HPDE6-E6E7 (cell line): ENCODE data around the gene CACNG6.
"Not testable (repeated sequence)": the region's sequence is repeated elsewhere in the genome, so short reads cannot be mapped to it uniquely, and the experiment has no call there.

Experiments
- DNase-seq: peaks from one replicate; pipeline ENCODE4 v3.0.0; 2011; ENCODE audit warnings: missing footprints; ENCODE audit errors: extremely low spot score

CACNG6 gene, protein sequence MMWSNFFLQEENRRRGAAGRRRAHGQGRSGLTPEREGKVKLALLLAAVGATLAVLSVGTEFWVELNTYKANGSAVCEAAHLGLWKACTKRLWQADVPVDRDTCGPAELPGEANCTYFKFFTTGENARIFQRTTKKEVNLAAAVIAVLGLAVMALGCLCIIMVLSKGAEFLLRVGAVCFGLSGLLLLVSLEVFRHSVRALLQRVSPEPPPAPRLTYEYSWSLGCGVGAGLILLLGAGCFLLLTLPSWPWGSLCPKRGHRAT

DNA sequence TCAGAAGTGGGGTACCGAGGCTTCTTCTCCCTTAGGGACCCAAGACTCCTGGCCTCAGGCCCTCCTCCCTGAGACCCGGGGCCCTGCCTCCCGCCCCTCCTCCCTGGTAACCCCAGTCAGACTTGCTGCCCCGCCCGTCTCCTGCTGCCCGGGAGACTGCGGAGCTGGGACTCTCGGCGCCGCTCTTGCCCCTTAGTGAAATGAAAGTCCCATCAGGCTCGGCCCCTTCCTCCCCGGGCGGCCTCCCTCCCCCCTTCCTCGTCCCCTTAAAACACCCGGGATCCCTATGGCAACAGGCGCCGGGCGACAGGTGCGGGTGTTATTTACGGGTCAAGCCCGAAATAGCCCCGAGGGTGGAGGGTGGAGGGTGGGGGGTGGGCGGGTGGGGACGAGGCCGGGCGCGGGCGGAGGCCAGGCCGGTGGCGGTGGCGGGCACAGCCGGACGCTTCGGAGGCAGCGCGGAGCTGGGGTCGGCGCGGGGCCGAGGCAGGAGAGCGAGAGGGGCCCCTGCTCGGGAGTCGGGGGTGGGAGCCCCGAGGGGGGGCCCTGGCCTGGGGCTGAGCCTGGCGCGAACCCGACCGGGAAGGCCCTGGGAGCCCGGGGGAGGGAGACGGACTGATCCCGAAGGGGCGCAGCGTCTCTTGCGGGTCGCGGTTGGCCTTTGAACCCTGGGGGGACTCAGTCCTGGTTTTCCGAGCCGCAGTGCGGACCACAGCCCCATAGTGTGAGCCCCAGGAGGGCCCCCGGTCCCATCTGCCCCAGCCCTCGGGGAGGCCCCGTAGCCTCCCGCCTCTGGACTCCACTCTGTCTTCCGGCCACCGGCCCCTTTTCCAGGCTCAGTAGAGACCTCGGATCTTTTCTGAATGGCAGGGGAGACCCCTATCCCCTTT, at the start of gene CACNG6:
Gene CACNG6, plus strand, starts transcription at position 414 of the 890 bp plus-strand sequence. CDS start 1,241 bp downstream, outside the sequence.
- no peak for DNase-seq

GRCh38 chr19:53942001-53942786, 49.2 kb upstream of the CACNG6 start:
- DNase-seq = no peak

GRCh38 chr19:53944416-53944815, 47.0 kb upstream of the CACNG6 start:
- DNase-seq = no peak

GRCh38 chr19:53944933-53945332, 46.5 kb upstream of the CACNG6 start:
- no peak for DNase-seq

- DNase-seq = no peak
Observed at GRCh38 chr19:53945441-53945840, 46.0 kb upstream of the CACNG6 start.

- no peak for DNase-seq
Observed at GRCh38 chr19:53945998-53946397, 45.4 kb upstream of the CACNG6 start.

DNA sequence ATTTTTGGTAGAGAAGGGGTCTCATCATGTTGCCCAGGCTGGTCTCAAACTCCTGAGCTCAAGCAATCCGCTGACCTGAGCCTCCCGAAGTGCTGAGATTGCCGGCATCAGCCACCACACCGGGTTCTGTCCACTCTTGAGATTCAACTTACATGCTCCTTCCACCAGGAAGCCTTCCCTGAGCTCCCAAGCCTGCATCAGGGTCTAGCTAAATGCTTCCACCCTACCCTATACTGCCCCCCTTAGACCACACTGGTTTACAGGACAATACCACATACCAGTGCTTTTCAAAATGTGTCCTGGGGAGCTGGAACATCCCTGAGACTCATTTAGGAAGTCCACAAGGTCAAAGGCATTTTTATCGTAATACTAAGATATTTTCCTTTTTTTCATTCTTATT, 43.8 kb upstream of the CACNG6 start:
- no peak for DNase-seq

- not testable (repeated sequence) for DNase-seq
Observed at GRCh38 chr19:53948611-53949010, 42.8 kb upstream of the CACNG6 start.

GRCh38 chr19:53951436-53951835, 40.0 kb upstream of the CACNG6 start:
- no peak for DNase-seq

DNA sequence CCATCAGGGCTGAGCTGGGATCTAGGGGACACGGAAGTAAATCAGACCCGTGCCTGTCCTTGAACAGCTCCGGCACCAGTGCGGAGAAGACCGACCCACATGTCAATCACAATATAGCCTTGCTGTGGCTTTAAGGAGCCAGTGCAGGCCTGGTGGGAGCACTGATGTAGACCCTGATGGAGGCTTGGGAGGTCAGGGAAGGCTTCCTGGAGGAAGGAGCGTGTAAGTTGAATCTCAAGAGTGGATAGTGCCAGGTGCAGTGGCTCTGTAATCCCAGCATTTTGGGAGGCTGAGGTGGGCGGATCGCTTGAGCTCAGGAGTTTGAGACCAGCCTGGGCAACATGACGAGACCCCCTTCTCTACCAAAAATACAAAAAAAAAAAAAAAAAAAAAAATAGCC, 39.5 kb upstream of the CACNG6 start:
- DNase-seq = no peak

- no peak for DNase-seq
Observed at GRCh38 chr19:53953383-53953782, 38.1 kb upstream of the CACNG6 start.

- no peak for DNase-seq
Observed at GRCh38 chr19:53957448-53958167, 33.8 kb upstream of the CACNG6 start.

DNA sequence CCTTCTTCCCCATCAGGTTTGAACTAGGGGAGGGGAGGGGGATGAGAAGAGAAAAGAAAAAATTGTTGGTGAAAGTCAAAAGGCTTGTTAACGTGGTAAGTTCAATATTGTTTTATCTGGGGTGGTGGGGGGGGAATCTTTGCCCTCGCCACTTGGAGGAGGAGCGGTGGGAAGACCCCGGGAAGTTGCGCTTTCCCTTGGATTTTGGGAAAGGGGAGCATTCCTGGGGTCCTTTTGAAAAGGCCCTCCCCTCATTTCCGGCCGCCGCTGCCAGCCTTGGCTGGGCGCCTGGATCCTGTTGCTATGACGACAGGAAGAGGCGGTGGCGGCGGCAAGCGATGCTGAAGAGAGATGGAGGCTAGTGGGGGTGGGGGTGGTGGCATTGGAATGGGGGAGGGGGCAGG, 33.3 kb upstream of the CACNG6 start:
- DNase-seq = no peak

DNA sequence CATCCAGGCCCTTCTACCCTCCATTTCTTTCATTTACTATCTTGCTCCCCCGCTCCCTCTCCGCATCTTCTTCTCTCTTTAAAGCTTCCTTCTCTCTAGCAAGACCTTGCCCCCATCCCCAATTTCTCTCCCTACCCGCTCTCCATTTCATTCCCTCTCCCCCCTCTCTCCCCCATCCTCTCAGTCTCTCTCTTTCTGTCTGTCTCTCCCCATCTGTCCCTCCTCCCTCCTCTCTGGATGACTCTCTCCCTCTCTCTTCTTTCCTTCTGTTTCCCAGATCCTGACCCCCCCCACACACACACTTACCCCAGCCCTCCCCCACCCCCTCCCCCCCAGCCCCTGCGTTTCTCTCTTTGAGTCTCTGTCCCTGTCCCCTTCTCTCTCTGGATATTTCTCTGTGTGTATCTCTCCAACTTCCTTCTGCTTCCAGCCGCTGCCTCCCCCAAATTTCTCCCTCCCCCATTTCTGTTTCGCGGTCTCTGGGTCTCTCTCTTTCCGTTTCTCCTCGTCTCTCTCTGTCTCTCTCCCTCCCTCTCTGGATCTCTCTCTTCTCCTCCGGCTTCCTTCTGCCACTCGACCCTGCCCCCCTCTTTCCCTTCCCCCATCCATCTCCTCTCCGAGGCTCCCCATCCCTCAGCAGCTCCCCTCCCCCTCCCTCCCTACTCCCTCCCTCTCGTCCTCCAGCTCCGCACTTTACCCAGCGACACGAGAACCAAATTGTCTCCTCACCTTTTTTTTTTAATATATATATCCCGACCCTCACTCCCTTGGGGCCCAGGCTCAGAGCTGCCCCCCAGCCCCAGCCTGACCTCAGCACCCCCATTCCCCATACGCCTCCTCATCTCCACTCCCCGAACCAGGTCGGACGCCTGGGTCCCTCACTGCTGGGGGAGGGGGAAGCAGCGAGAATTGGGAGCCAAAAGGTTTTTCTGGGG, 32.3 kb upstream of the CACNG6 start:
- no peak for DNase-seq

GRCh38 chr19:53960187-53960586, 31.2 kb upstream of the CACNG6 start:
- DNase-seq = no peak

GRCh38 chr19:53960886-53961285, 30.6 kb upstream of the CACNG6 start:
- no peak for DNase-seq

GRCh38 chr19:53961523-53962356, 29.7 kb upstream of the CACNG6 start:
- DNase-seq = no peak

DNA sequence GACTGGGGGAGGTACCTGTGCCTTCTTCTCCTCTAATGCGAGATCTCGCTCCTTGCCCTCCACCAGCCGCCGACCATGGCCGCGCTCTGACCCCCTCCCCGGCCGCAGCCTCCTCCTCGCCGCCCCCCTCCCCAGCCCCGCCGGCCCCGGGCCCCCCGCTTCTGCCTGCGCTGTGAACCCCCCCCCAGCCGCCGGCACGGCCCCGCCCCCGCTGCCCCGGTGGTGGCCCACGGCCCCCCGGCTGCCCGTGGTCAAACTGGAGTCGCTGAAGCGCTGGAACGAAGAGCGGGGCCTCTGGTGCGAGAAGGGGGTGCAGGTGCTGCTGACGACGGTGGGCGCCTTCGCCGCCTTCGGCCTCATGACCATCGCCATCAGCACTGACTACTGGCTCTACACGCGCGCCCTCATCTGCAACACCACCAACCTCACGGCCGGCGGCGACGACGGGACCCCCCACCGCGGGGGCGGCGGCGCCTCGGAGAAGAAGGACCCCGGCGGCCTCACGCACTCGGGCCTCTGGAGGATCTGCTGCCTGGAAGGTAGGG, 28.5 kb upstream of the CACNG6 start, which contains the start of gene CACNG8:
Gene CACNG8, plus strand, starts transcription at position 51 of the 545 bp plus-strand sequence.
- no peak for DNase-seq

- DNase-seq = no peak
Observed at GRCh38 chr19:53965091-53965490, 26.3 kb upstream of the CACNG6 start.
